Spleen (tissue), 7 donors: ENCODE data around the gene RGPD6.
"Not testable (repeated sequence)": the region's sequence is repeated elsewhere in the genome, so short reads cannot be mapped to it uniquely, and the experiment has no call there.

Experiments
- POLR2A ChIP-seq, 3 donors: fragments of 450-650 bp; IDR thresholded peaks; one replicate each; pipeline ENCODE4 v1.5.1; 2017; ENCODE audit warnings: antibody characterized with exemption in 3 of 3, mild to moderate bottlenecking in 1 of 3
- POLR2AphosphoS5 ChIP-seq, 3 donors: sonication (generic); formaldehyde crosslinking; IDR thresholded peaks; one replicate each; pipeline ENCODE4 v1.5.1; 2017; ENCODE audit warnings: antibody characterized with exemption in 3 of 3
- TF ChIP-seq, protein P1 (sequence below), 11 experiments: fragments of 200-600 bp in 7 of 11; fragments of 450-650 bp in 4 of 11; sonication (generic) in 4 of 11; IDR thresholded peaks in 8 of 11; conservative IDR thresholded peaks in 3 of 11; 1 replicate in 7 of 11; 2 replicates in 4 of 11; pipeline versions ENCODE4 v1.4.0 to v1.8.0; 2016 to 2021; ENCODE audit warnings: antibody characterized with exemption in 11 of 11, inconsistent platforms in 4 of 11, mild to moderate bottlenecking in 1 of 11
- donor health status: DM: no; HTN: no; CAD: no; lungs with moderate emphysema.
- donor health status: DM: no; HTN: no; CAD: no.
- donor health status: DM: no; HTN: no; CAD: no.

DNA sequence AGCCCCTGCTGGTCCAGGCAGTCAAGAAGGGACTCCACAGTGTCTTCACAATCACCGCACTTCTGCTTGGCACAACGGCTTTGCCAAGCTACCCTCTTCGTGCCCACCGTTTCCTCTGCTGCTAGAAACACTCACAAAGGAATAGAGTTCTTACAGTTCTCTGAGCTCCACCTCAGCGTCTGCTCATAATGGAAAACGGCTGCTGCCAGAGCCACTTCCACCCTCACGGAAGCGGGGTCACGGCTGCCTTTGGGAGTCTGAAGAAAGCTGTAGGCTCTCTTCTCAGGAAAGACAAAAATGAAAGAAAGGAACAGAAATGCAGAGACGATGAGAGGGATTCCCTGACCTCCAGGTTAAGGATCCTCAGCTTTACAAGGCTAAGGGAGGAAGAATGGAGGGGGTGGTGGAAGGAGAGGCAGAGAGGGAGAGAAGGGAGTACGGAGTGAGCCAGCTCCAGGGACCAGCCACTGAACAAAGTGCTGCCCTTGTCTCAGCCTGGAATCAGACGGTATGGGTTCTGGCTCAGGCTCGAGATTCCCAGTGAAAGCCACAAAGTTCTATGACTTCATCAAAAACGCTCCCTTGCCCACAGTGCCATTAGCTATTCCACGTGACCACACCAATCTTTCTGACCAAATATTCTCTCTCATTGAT lies 12.8 kb upstream of the RGPD6 start:
- TF ChIP-seq, protein P1, sequence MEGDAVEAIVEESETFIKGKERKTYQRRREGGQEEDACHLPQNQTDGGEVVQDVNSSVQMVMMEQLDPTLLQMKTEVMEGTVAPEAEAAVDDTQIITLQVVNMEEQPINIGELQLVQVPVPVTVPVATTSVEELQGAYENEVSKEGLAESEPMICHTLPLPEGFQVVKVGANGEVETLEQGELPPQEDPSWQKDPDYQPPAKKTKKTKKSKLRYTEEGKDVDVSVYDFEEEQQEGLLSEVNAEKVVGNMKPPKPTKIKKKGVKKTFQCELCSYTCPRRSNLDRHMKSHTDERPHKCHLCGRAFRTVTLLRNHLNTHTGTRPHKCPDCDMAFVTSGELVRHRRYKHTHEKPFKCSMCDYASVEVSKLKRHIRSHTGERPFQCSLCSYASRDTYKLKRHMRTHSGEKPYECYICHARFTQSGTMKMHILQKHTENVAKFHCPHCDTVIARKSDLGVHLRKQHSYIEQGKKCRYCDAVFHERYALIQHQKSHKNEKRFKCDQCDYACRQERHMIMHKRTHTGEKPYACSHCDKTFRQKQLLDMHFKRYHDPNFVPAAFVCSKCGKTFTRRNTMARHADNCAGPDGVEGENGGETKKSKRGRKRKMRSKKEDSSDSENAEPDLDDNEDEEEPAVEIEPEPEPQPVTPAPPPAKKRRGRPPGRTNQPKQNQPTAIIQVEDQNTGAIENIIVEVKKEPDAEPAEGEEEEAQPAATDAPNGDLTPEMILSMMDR (IDR thresholded peaks at IDR 0.05 in 8 of 11, conservative IDR thresholded peaks at IDR 0.05 in 3 of 11) = not testable (repeated sequence)
- TF ChIP-seq POLR2A, POLR2AphosphoS5 (IDR thresholded peaks at IDR 0.05): not testable (repeated sequence)
